EH (cell line): Measurements from ENCODE around the gene LMO1.

Experiments
- DNase-seq: peaks from one replicate; pipeline ENCODE4 v3.0.0-alpha.2; 2015; ENCODE audit warnings: low read depth

Gene LMO1

DNA sequence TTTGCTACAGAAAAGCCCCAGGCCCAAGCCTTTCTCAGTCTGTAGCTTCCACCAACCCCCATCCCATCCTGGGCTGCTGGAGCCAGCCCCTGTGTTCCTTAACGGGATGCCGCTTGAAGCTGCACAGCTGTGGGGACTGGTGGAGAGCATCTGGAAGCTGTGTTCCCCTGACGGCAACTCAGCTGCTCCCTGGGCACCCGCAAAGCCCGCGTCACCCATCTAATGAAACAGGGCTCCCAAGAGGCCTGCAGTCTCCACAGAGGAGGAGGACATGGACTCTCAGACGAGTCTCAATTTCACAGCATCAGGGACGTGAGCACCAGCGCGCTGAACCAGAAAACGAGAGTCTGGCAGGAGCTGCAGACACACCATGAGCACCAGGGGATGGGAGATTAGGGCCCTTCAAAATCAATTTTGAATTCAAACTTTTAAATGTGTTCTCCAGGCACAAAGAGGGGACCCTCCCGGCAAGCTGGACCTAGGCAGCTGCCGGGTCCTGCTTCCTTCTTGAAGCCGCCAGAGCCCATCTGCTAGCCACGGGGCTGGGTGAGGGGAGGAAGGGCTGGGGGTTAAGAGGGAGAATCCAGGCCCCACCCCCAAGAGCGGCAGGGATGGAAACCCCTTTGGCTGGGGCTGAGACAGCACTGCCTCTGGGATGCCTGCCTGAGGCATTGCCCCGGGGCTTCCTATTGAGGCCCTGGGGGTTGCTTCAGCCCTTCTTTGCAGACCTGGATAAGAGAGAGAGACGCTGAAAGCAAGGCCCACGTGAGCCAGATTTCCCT, 21.0 kb downstream of the LMO1 start:
- no peak for DNase-seq

DNA sequence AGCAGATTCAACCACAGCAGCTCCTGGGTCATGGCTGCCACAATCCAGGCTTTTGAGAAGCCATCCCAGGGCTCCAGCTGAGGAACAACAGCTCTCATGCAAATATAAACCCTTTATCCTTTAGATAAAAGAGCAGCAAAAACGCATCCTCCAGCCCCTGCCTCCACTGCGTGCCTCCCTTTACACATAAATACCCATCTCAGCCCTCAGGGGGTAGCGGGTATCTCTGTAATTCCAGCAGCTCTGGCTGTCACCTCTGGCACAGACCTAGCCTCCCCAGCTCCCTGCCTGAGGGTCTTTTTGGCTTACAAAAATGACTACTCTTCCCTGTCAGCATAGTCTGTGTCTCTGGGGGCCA, 21.6 kb downstream of the LMO1 start:
- no peak for DNase-seq

DNA sequence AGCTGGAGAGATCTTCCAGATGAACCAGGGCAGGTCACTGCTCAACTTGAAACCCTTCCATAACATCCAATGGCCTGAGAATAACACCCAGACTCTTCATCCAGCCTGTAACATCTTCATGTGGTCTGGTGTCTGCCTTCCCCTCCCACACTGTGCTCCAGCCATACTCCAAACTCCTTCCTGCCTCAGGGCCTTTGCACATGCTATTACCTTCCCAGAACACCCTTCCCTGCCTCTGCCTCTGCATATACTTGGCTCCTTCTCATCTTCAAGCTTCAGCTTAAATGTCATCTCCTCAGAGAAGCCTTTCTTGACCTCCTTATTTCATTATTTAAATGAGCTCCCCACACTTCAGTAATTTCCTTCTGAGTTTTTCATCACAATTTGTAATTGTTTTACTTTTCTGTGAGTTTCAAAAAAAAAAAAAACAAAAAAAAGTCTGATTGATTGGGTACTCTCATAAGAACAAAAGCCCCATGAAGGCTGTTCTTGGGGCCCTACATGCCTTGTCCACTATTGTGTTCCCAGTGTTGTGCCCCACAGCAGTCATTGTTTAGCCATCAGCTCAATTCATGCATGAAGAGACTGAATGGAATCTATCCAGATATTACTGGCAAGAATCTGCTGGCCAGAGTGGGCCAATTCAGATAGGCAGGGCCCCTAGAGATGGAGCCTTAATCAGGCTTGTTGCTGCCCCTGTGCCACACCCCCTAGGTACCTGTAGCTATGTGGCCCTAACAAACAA, 22.1 kb downstream of the LMO1 start:
- no peak for DNase-seq

GRCh38 chr11:8239536-8240228, 24.0 kb downstream of the LMO1 start:
- DNase-seq = no peak

- no peak for DNase-seq
Observed at GRCh38 chr11:8239040-8239439, 24.6 kb downstream of the LMO1 start.

DNA sequence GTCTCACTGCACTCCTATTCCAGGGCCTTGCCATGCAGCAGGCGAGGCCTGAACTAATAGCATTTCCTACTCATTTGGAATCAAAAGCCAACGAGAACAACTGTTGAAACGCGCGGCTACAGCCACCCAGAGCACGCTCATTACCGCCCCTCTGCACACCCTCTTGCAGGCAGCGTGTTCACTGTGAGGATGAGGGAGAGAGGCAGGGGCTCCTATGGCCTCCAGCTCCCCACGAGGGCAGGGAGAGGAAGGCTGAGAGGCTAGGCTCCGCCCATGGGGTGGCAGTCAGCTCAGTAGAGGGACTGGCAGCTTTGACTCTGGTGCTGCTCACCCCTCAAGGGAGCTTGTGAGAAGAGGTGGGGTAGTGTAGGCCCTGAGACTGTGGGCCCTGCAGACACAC, 26.2 kb downstream of the LMO1 start:
- DNase-seq = no peak

DNA sequence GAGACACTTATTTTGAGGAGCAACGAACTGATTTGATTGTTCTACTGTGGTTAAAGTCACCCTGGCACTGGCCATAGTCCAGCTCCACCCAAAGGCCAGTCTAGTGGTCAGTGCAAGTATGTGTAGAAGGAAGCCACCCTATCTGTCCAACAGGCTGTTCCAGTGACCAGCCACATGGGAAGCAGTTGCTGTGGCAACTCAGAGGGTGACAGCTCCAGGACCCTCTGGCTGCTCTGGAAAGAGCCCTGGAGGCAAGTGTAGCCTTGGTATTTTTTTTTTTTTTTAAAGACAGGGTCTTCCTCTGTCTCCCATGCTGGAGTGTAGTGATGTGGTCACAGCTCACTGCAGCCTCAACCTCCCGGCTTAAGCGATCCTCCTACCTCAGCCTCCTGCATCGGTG, 27.8 kb downstream of the LMO1 start:
- no peak for DNase-seq

DNA sequence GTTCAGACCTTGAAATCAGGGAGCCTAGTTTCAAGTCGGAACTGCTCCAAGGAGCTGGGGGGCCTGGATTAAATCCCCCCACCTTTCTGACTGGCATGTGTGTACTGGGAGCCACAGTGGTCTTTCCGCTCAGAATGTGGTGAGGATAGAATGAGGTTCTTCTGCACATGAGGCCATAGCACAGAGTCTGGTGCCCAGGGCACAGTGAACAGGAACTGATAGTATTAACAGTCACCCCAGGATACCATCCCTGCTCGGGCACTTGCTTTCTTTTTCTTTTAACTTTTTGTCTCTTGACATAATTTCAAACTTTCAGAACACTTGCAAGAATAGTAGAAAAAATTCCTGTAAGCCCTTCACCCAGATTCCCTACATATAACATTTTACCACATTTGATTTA, 28.8 kb downstream of the LMO1 start:
- no peak for DNase-seq

DNA sequence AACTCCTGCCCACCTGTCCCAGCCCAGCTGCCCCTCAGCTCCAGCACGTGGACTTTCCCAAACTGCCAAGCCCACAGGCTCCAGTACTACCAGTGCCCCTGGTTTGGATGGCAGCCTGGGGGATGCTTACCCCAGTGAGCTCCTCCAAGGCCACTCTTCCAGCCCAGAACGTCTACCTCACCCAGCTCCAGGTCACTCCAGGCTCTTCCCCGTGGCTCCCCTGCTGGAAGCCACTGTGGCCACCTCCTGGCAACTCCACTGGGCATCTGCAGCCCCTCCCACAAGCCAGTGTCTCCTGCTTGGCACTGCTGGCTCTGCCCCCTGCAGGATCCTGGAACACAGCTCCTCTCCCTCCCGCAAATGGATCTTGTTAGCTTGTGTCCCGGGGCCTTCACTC, 29.3 kb downstream of the LMO1 start:
- DNase-seq = no peak

DNA sequence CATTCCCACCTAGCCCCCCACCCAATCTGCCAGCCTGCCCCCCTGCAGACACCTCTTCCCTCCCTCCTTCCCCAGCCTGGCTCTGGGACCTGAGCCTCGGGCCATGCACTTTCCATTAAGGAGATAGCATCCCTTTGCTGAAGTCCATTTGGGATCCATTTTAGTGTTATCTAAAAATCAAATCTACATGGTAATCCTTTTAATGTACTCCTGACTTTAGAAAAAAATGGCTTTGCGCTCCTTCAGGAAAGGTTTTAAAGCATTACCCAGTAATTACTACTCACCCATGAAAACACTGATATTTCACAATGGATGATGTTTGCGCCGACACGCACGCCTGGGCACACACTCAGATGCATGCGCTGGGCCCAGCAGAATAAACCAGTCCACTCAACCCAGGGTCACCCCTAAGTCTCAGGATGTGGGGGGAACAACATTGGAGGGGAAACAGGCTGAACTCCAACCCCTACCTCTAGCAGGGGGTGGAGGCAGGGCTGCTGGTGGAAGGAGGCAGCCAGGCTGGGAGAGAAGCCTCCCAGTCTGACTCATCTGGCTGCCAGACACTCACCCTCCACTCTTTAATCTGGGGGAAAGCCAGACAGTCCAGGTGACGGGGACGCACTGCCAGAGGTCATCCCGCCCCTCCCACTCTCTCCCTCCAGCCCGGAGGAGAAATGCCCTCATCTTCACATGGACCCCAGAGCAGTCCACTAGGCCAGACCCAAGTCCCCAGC, 29.8 kb downstream of the LMO1 start:
- peak; percentile 42 for DNase-seq

GRCh38 chr11:8232849-8233606, 30.6 kb downstream of the LMO1 start:
- no peak for DNase-seq

- DNase-seq = no peak
Observed at GRCh38 chr11:8232414-8232813, 31.3 kb downstream of the LMO1 start.

- no peak for DNase-seq
Observed at GRCh38 chr11:8231979-8232378, 31.7 kb downstream of the LMO1 start.

DNA sequence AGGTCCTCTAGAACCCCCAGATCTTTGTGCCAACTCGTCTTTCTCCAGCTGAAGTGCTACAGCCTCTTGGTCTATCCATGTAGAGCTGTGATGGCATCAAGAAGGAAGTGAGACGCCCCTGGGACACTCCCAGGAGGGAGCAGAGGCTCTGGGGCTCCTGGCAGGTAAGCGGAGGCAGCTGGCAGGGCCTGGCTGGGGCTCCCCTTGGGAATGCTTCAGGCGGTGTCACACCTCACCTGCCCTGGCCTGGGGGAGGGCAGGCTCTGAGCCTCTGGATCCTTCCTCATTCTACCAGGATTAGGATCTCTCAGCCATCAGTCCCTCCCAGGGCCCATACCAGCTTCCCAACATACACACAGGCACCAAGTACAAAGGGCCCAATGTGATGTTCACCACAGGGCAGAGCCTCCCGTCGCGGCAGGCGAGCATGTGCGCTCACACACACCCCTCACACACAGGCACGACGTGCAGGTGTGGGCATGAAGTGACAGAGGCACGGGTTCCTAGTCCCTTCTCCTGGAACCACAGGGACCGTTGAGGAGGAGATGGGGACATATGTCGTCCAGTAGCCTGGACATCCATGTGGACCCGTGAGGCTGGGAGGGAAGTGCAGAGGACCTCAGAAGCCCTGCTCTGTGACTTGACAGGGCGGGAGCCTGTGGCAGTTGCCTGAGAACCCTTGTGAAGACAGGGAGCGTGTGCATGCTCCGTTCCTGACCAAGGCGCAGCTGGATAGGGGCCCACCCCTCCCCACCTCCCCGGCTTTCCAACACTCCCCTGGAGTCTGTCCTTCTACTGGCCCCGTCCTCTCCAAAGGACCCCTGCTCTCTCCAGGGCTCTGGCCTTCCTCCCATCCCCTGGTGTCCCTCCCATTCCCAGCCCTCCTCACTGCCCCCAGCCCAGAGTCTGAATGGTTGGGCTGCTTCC, 32.5 kb downstream of the LMO1 start:
- DNase-seq = no peak

- no peak for DNase-seq
Observed at GRCh38 chr11:8230178-8230859, 33.4 kb downstream of the LMO1 start.

GRCh38 chr11:8229299-8230177, 34.1 kb downstream of the LMO1 start:
- peak; percentile 43 for DNase-seq

DNA sequence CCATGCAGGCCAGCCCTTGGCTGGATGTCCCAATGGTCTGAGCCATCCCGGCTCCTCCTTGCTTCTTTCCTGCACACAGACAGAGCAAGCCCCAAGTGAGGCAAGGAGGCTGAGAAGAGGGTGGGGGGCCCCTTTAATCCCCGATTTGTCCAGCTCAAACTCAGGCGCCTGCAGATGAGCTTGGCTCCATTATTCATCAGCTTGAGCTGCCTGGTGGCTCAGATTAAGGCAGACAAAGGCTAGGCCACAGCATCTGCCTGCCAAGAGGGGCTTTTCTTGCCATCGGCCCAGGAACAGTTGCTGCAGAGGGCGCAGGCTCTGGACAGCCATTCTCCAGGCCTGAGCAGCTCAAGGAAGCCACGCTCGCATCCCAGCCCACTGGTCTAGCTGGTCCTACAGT, 35.4 kb downstream of the LMO1 start:
- DNase-seq = no peak

DNA sequence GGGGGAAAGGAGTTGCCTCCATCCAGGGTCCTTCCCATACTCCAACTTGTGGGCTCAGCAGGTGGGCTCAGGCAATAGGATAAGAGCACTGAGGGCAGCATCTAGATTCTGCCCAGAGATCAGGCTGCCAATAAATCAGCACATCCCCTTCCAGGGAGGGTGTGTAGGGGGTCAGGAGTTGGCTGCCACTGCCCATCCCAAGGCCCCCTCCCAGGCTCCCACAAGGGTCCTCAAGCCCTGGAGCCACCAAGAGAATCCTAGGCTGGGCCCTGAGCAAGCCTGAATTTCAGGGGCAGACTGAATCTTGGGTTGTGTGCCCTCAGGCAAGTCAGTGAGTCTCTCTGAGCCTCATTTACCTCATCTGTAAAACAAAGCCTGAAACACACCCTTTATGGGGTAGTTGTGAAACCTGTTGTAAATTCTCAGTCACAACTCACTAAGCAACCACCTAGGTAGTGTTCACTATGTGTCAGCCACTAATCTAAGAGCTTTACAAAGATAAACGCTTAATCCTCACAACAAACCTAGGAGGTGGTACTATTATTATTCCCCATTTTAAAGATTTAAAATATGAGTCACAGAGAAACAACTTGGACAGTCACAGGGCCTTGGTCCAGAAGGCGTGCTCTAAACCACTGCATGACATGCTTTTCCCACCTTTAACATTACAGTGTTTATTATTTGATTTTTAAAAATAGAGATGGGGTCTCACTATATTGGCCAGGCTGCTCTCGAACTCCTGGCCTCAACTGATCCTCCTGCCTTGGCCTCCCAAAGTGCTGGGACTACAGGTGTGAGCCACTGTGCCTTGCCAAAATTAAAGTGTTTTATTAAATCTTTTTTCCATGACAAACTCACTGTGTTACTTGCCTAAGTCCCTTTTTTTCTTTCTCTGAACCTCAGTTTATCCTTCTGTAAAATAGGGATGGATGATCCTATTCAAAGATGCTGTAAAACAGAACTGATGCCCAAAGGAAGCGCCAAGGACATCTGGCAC, 36.2 kb downstream of the LMO1 start:
- peak; percentile 15 for DNase-seq
